Activated CD8-positive, alpha-beta memory T cell treated with anti-CD3 and anti-CD28 coated beads for 48 hours (primary cell): ENCODE results near the gene FOXO3B.
"Not testable (repeated sequence)": the region's sequence is repeated elsewhere in the genome, so short reads cannot be mapped to it uniquely, and the experiment has no call there.

ENCODE experiments used
- DNase-seq, 3 experiments: peaks; one replicate each; pipeline ENCODE4 v3.0.0-alpha.2; 2020; ENCODE audit warnings: low read depth in 2 of 3, low spot score in 2 of 3

The FOXO3B gene

GRCh38 chr17:18661924-18662624, 20.0 kb downstream of the FOXO3B start:
- not testable (repeated sequence) for DNase-seq

GRCh38 chr17:18650094-18650493, 32.0 kb downstream of the FOXO3B start:
- DNase-seq = not testable (repeated sequence)

GRCh38 chr17:18644291-18644690, 37.8 kb downstream of the FOXO3B start, which contains the start of gene TBC1D28:
TSS of gene TBC1D28 (minus strand) at chr17:18644391. CDS start at chr17:18641352, 3,039 bp downstream.
- not testable (repeated sequence) for DNase-seq

- not testable (repeated sequence) for DNase-seq
These were observed 39.0 kb downstream of the FOXO3B start for GRCh38 chr17:18643124-18643523.

GRCh38 chr17:18638357-18638756, 43.8 kb downstream of the FOXO3B start:
- DNase-seq = not testable (repeated sequence)

GRCh38 chr17:18636237-18636636, 45.9 kb downstream of the FOXO3B start:
- DNase-seq = not testable (repeated sequence)

DNA sequence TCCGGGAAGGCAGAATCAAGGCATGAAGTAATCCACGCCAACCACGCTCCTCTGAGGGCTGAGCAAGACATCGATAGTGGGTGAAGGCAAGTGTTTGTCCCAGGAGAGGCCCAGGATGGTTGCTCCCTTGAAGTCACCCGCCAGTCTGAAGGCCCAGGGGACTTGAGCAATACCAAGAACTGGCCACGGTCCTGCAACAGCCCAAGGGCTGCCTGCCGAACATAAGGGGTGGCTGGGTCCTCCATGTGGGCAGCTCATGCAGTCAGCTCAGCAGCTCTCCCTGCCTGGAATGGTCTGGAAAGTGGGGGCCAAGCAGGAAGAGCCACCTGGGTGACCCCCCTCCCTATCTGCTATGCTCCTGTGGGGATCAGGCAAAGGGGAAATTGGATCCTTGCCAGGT, 46.3 kb downstream of the FOXO3B start:
- DNase-seq = not testable (repeated sequence)

DNA sequence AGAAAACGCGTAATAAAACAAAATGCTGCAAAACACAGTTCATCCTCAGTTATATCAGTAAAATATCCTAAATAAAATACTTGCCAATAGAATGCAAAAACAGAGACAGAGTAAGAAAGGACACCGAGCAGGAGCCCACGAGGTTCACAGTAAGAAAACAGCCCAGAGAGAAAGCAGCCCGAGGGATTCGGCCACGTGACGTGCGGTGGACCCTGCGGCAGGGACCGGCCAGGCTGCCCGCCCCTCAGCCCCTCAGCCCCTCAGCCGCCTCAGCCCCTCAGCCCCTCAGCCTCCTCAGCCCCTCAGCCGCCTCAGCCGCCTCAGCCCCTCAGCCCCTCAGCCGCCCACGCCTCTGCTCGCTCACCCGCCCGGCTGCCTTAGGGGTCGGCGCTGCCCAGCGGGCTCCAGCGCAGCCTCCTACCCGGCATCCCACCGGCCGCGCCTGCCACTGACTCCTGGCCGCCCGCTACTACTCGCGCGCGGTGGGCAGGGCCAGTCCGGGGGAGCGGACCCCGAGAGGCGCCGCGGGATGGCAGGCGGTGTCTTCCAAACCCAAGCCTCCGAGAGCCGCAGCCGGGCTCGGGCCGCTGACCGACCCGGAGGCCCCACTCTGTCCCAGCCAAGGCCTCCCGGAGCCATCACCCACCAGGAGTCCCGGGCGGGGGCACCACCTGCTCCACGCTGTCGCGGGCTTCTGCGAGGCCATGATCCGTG, 47.4 kb downstream of the FOXO3B start:
- not testable (repeated sequence) for DNase-seq
